Dermis microvascular lymphatic vessel endothelial cell (primary cell): ENCODE data around the gene NARF. TPM values are rescaled to one million over a fixed set of nuclear protein-coding genes. Genes with fewer than 3 reads are reported as not detected.
"Not testable (repeated sequence)": the region's sequence is repeated elsewhere in the genome, so short reads cannot be mapped to it uniquely, and the experiment has no call there.

ENCODE experiments used
- DNase-seq, 2 donors: peaks; one replicate each; pipeline versions ENCODE4 v3.0.0 to v3.0.0-alpha.2; 2010; ENCODE audit warnings: low read depth in 2 of 2
- total RNA-seq: library from RNA; depleted of rRNA; stranded (reverse); fragments of >200 nt; gene quantifications from 2 replicates; pipeline ENCODE4 v1.2.1, GENCODE V29; 2014

The NARF gene
- total RNA-seq, 1 donor from 2014 or later, result 56.0 TPM

DNA sequence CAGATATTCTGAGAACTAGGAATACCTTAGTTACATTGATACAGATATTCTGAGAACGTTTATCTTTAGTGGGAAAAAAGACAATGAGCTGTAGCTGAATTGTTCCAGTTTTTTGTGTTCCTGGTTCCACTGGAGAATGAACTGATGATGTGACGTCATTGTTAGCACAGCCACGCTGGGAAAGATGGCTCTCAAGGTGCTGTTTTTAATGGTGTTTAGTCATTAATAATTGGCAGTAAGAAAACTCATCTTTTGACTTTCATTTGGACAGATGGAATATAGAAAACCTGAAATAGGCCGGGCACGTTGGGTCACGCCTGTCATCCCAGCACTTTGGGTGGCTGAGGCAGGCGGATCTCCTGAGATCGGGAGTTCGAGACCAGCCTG is 71.4 kb downstream of the NARF start:
- DNase-seq, result no peak

DNA sequence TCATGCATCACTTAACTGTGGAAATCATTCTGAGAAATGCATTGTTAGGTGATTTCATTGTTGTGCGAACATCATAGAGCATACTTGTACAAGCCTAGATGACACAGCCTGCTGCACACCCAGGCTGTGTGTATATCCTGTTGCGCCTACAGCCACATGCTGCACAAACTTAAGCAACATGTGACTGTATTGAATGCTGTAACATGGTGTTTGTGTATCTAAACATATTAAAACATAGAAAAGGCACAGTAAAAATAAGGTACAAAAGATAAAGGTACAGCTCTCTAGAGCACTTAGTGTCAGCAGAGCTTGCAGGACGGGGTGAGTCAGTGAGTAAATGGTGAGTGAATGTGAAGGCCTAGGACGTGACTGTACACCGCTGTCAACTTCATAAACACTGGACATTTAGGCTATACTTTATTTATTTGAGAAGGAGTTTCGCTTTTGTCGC is 72.9 kb downstream of the NARF start:
- peak in 1 of 2 donors; percentile 86 for DNase-seq

DNA sequence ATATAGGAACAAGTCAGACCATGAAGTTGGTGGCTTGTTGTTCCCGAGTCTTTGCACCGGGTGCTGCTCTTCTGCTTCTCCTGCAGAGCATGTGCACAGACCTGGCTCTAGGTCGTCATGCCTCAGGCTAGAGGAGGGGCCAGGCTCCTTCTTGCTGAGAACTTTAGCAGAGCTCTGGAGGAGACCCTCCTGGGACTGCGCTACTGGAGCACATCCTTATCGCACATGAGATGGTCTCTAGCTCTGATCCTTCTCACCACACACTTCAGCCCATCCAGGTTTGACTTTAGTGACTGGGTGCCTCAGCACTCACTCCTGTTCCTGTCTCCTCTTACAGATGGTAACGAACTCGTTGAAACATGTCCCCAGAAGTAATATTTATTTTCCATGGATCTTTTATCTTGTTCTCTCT is 75.9 kb downstream of the NARF start:
- DNase-seq, result no peak

DNA sequence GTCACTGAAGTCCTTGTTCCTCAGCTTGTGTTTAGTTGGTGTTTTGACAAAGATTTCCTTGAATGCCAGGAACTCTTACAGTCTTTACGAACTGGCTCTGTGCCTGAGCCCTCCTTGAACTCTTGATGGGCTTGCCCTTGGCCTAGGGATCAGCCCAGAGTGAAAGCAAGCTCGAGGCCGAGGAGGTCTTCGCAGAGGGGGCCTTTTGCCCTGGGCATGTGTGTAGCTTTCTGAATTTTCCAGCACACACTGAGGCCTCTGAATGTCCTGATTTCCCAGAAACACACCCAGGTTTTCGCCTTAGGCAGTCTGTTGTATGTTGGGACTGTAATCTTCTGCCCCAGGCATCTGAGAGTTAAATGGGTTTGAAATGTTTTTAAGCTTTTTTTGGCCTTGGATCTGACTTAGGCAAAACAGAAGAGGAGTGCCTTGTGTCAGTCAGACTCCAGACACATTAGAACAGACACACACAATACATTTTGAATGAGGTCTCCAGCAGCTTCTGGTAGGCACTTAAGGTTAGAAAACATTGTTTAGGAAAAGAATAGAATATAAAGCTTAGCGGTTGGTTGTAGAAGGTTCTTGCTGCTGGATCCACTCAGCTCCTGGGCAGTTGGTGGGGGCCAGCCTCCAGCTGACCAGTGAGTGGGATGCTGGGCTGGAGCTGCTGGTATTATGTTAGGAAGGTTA is 78.1 kb downstream of the NARF start:
- DNase-seq, result peak in 1 of 2 donors; percentile 52

DNA sequence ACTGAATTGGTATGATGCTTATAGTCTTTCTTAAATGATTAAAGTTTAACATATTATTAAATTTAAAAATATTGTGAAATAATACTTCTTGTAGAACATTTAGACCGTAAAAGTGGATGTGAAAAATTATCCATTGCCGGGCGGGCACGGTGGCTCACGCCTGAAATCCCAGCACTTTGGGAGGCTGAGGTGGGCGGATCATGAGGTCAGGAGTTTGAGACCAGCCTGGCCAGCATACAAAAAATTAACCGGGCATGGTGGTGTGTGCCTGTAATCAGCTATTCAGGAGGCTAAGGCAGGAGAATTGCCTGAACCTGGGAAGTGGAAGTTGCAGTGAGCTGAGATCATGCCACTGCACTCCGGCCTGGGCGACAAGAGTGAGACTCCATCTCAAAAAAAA is 78.7 kb downstream of the NARF start:
- DNase-seq, result peak in 1 of 2 donors; percentile 25

DNA sequence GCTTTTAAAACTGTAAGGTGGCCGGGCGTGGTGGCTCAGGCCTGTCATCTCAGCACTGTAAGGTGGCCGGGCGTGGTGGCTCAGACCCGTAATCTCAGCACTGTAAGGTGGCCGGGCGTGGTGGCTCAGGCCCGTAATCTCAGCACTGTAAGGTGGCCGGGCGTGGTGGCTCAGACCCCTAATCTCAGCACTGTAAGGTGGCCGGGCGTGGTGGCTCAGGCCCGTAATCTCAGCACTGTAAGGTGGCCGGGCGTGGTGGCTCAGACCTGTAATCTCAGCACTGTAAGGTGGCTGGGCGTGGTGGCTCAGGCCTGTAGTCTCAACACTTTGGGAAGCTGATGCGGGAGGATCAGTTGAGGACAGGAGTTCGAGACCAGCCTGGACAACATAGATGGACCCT is 80.5 kb downstream of the NARF start:
- DNase-seq, result not testable (repeated sequence)

Other genes starting within 250 kb of the NARF start
- gene CCDC57, start 245.9 kb upstream of the NARF start, total RNA-seq, result 2.8 and 5.4 TPM in 2 replicates
- gene SLC16A3, start 229.7 kb upstream of the NARF start, total RNA-seq, result 62.3 and 95.6 TPM in 2 replicates
- gene CSNK1D, start 185.0 kb upstream of the NARF start, total RNA-seq, result 36.1 and 56.0 TPM in 2 replicates
- not detected in 2 replicates for gene CD7, start 141.1 kb upstream of the NARF start, total RNA-seq
- 0.26 and 1.9 TPM in 2 replicates for gene SECTM1, start 125.0 kb upstream of the NARF start, total RNA-seq
- not detected in 2 replicates for gene TEX19, start 99.5 kb upstream of the NARF start, total RNA-seq
- gene UTS2R, start 87.0 kb upstream of the NARF start, total RNA-seq, result not detected in 2 replicates
- 6.8 and 15.7 TPM in 2 replicates for gene HEXD, start 40.4 kb upstream of the NARF start, total RNA-seq
- gene OGFOD3, start 40.2 kb upstream of the NARF start, total RNA-seq, result 24.1 and 25.9 TPM in 2 replicates
- 30.6 and 58.8 TPM in 2 replicates for gene CYBC1, start 8.0 kb upstream of the NARF start, total RNA-seq
- 18.0 and 29.8 TPM in 2 replicates for gene FOXK2, start 61.0 kb downstream of the NARF start, total RNA-seq
- gene WDR45B, start 189.7 kb downstream of the NARF start, total RNA-seq, result 51.0 and 74.8 TPM in 2 replicates
- gene RAB40B, start 240.0 kb downstream of the NARF start, total RNA-seq, result 4.6 and 7.3 TPM in 2 replicates